ENCODE results near the gene ABTB1.

GRCh38 chr3:127640042-127640355 is 32.8 kb upstream of the ABTB1 start:
- no peak for TF ChIP-seq CTCF (IDR thresholded peaks at IDR 0.05)
- no peak for TF ChIP-seq EZH2 (IDR thresholded peaks at IDR 0.05; ENCODE audit: borderline replicate concordance, insufficient read depth, low read depth, low read length, poor library complexity, severe bottlenecking)
